Fibroblast of mammary gland (primary cell): ENCODE results near the gene BEX3.

Experiments
- DNase-seq: peaks from one replicate; pipeline ENCODE4 v3.0.0-alpha.2; 2010; ENCODE audit warnings: low read depth
- H3K4me3 ChIP-seq: 2 replicates; pipeline ENCODE4 v1.5.1; 2011; ENCODE audit warnings: low read depth, mild to moderate bottlenecking, low read length, moderate library complexity; ENCODE audit not compliant: control insufficient read depth
- CTCF ChIP-seq: conservative IDR thresholded peaks from 2 replicates; pipeline ENCODE4 v1.5.1; 2011; ENCODE audit warnings: low read depth, low read length, inconsistent platforms; ENCODE audit not compliant: control insufficient read depth, insufficient read depth

Gene BEX3

DNA sequence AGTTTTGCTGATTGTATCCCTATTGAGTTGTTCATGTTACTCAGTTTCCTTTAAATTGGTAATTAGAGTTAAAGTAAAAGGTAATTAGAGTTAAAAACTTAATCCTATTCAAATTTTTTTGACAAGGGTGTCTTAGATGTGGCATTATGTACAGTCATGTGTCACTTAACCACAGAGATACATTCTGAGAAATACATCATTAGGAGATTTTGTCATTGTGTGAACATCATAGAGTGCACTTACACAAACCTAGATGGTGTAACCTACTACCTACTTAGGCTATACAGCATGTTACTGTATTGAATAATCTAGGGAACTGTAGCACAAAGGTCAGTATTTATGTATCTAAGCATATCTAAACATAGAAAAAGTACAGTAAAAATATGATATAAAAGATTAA lies 39.2 kb downstream of the BEX3 start:
- no peak for TF ChIP-seq CTCF
- no peak for DNase-seq
- no peak overlapping the region for H3K4me3 ChIP-seq

- TF ChIP-seq CTCF: no peak
- no peak overlapping the region for H3K4me3 ChIP-seq
- no peak for DNase-seq
Measured at GRCh38 chrX:103417370-103417769, 41.0 kb downstream of the BEX3 start.

DNA sequence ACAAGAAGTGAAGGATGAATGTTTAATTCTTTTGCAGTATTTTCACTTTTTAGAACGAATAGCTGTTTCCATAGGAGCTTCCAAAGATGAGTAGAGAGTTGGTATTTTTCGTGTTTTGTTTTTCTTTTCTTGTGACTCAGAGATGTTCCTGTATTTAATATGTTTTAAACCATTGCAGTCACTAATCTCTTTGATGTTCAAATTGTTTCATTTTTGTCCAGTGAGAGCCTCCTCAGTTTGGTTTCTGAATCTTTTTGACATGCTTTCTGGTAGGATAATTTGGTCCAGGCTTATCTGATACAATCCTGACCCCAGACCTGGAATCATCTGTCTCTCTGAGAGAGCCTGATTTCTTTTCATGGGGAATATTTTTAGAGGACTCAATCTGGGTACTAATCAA lies 41.6 kb downstream of the BEX3 start:
- H3K4me3 ChIP-seq: no peak overlapping the region
- DNase-seq: peak; percentile 61
- no peak for TF ChIP-seq CTCF

DNA sequence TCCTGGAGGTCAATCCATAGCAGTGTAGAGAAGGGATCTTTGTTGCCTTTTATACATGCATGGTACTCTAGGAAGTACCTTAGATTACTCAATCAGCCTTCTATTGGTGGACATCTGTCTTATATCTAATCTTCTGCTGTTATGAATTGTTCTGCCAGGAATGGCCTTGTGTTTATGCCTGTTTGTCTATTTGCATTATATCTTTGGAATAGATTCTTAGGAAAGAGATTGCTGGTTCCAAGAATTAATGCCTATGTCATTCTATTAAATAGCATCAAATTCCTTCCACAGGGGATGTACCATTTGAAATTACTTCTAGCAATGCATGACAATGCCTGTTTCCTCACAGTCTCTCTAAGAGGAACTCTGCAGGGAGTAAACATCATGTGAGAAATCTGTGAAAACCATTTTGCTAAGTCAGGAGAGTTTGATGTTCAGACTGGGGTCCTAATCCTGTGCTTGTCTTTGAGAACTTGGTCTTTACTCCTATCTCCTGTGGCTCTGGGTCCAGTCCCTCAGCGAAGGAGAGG lies 42.5 kb downstream of the BEX3 start:
- no peak overlapping the region for H3K4me3 ChIP-seq
- no peak for TF ChIP-seq CTCF
- DNase-seq: peak; percentile 21

DNA sequence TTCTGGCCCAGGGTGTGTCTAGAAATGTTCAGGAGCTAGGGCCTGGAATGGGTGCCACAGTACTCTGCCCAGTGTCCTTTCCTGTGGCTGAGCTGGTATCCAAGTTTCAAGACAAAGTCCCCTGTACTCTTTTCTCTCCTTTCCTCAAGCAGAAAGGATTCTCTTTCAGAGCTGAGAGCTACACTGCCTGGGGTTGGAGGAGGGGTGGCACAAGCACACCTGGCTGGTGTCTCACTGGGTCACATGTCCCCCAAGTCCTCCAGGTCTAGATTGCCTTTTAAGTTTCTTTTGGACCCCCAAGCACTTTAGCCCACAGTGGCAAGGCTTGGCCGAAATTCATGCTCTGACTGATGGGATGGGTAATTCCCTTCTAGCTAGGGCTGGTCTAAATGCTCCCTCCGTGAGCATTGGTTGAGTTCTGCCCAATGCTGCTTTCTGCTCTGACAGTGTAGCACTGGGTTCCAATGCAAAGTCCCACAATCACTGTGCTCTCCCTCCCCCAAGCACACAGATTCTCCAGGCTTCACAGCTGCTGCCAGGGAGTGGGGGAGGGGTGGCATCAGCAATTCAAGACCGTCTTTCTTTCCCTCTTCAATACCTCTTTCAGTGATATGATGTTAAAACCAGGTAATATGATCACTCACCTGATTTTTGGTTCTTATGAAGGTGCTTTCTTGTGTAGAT lies 47.8 kb downstream of the BEX3 start:
- DNase-seq: no peak
- H3K4me3 ChIP-seq: no peak overlapping the region
- no peak for TF ChIP-seq CTCF
